Vagina (tissue), 2 donors: ENCODE measurements around the gene EPHA10. TPM values are rescaled to one million over a fixed set of nuclear protein-coding genes. Genes with fewer than 3 reads are reported as not detected.
A peak's percentile ranks its signal among the peaks of the same experiment; 100 is the strongest.

Experiments used
- DNase-seq, 2 donors: peaks; one replicate each; pipeline ENCODE4 v3.0.0-alpha.2; 2017; ENCODE audit errors: extremely low spot score in 2 of 2
- H3K27ac ChIP-seq: fragments of 200-600 bp; sonication (generic); one replicate; pipeline ENCODE4 v1.5.1; 2019
- H3K27me3 ChIP-seq: fragments of 200-600 bp; sonication (generic); one replicate; pipeline ENCODE4 v1.5.1; 2019
- H3K36me3 ChIP-seq, 2 donors: fragments of 200-600 bp; sonication (generic); one replicate each; pipeline ENCODE4 v1.5.1; 2017 to 2019
- H3K4me1 ChIP-seq: fragments of 200-600 bp; sonication (generic); one replicate; pipeline ENCODE4 v1.5.1; 2019
- H3K4me3 ChIP-seq, 2 donors: fragments of 200-600 bp; sonication (generic); 1 replicate in 1 of 2; 2 replicates in 1 of 2; pipeline ENCODE4 v1.5.1; 2016 to 2019
- H3K9me3 ChIP-seq: fragments of 200-600 bp; sonication (generic); one replicate; pipeline ENCODE4 v1.5.1; 2019
- POLR2A ChIP-seq, 2 donors: fragments of 450-650 bp; IDR thresholded peaks; one replicate each; pipeline ENCODE4 v1.6.1; 2017; ENCODE audit warnings: antibody characterized with exemption in 2 of 2, mild to moderate bottlenecking in 2 of 2, moderate library complexity in 2 of 2
- POLR2AphosphoS5 ChIP-seq, 2 donors: sonication (generic); formaldehyde crosslinking; IDR thresholded peaks; one replicate each; pipeline ENCODE4 v1.9.0; 2017; ENCODE audit warnings: antibody characterized with exemption in 2 of 2, mild to moderate bottlenecking in 2 of 2, low read depth in 1 of 2; ENCODE audit not compliant: insufficient read depth in 1 of 2
- intact Hi-C: fragments of 100-400 bp; cut with DNase I; formaldehyde crosslinking; loops from one replicate; pipeline ENCODE4 v1.15.1; 2023
- total RNA-seq: library from RNA; depleted of rRNA; stranded (reverse); fragments of >200 nt; gene quantifications from one replicate; pipeline ENCODE4 v1.2.3, GENCODE V29; 2016
- TF ChIP-seq, protein P1 (sequence below), 3 experiments: fragments of 450-650 bp in 2 of 3; fragments of 200-600 bp in 1 of 3; sonication (generic) in 1 of 3; IDR thresholded peaks; one replicate each; pipeline ENCODE4 v1.5.1; 2017 to 2019; ENCODE audit warnings: antibody characterized with exemption in 3 of 3, mild to moderate bottlenecking in 2 of 3, moderate library complexity in 2 of 3

EPHA10 gene
- total RNA-seq, 1 donor from 2014 or later = 0.25 TPM

DNA sequence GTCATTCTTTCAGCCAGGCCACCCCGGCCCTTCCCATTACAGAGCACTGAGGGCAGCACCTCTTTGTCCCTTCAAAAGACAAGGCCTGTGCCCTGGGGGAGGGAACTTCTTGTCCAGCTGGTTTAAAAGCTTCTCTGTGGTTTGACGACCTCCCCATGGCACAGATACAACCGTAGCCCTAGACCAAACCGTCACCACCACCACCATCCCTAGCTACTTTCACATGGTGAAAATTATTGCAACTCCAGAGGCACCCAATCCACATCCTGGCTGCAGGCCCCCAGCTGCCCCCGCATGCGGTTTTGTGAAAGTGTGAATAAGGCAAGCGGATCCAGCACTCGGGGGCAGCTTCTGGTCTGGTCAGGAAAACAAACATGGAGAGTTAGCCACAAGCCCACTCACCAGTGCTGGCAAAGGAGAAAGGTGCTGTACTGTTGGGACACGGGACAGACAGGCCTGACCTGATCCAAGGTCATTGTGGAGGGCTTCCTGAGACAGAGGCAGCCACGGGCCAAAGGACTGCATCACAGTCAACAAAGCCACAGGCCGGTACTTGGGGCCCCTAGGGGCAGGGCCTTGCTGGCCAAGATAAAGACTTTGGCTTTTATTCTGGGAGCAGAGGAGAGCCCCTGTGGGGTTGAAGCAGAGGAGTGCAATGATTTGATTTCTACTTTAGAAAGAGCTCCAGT lies 41.4 kb downstream of the EPHA10 start:
- H3K27me3 ChIP-seq = no peaks in the 10 kb centered on the region
- intact Hi-C loops = no loop called here
- no peaks in the 10 kb centered on the region for H3K4me1 ChIP-seq
- H3K9me3 ChIP-seq = no peaks in the 10 kb centered on the region
- H3K36me3 ChIP-seq = no peaks in the 10 kb centered on the region
- H3K27ac ChIP-seq = no peak overlapping the region
- H3K4me3 ChIP-seq = no peak overlapping the region
- DNase-seq = no peak
- TF ChIP-seq, protein P1, sequence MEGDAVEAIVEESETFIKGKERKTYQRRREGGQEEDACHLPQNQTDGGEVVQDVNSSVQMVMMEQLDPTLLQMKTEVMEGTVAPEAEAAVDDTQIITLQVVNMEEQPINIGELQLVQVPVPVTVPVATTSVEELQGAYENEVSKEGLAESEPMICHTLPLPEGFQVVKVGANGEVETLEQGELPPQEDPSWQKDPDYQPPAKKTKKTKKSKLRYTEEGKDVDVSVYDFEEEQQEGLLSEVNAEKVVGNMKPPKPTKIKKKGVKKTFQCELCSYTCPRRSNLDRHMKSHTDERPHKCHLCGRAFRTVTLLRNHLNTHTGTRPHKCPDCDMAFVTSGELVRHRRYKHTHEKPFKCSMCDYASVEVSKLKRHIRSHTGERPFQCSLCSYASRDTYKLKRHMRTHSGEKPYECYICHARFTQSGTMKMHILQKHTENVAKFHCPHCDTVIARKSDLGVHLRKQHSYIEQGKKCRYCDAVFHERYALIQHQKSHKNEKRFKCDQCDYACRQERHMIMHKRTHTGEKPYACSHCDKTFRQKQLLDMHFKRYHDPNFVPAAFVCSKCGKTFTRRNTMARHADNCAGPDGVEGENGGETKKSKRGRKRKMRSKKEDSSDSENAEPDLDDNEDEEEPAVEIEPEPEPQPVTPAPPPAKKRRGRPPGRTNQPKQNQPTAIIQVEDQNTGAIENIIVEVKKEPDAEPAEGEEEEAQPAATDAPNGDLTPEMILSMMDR (IDR thresholded peaks at IDR 0.05) = no peak
- TF ChIP-seq POLR2A (IDR thresholded peaks at IDR 0.05) = no peak
- TF ChIP-seq POLR2AphosphoS5 (IDR thresholded peaks at IDR 0.05; ENCODE audit: insufficient read depth in 1 of 2, low read depth in 1 of 2) = no peak

DNA sequence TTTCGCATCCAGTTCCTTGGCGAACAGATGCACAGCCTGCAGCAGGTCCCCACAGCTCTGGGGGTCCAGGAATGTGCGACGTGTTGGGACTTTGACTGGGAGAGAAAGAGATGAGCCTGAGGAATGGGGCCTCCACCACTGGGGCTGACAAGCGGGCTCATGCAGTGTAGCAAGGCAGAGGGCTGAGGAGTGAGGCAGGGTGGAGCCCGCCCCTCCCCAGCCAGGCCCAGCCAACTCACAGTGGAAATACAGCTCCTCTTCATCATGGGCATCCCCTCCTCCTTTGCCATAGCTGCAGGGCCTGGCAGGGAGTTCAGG lies 41.9 kb downstream of the EPHA10 start:
- Histone ChIP-seq H3K27me3 (no peaks in the 10 kb centered on the region), H3K27ac (no peak overlapping the region), H3K36me3 (no peaks in the 10 kb centered on the region), H3K4me3 (no peak overlapping the region), H3K4me1 (no peaks in the 10 kb centered on the region), H3K9me3 (no peaks in the 10 kb centered on the region)
- DNase-seq = no peak
- TF ChIP-seq POLR2AphosphoS5 (IDR thresholded peaks at IDR 0.05; ENCODE audit: insufficient read depth in 1 of 2, low read depth in 1 of 2) (no peak), POLR2A (IDR thresholded peaks at IDR 0.05) (no peak)
- TF ChIP-seq, protein P1 (IDR thresholded peaks at IDR 0.05) = no peak
- intact Hi-C loops = no loop called here

DNA sequence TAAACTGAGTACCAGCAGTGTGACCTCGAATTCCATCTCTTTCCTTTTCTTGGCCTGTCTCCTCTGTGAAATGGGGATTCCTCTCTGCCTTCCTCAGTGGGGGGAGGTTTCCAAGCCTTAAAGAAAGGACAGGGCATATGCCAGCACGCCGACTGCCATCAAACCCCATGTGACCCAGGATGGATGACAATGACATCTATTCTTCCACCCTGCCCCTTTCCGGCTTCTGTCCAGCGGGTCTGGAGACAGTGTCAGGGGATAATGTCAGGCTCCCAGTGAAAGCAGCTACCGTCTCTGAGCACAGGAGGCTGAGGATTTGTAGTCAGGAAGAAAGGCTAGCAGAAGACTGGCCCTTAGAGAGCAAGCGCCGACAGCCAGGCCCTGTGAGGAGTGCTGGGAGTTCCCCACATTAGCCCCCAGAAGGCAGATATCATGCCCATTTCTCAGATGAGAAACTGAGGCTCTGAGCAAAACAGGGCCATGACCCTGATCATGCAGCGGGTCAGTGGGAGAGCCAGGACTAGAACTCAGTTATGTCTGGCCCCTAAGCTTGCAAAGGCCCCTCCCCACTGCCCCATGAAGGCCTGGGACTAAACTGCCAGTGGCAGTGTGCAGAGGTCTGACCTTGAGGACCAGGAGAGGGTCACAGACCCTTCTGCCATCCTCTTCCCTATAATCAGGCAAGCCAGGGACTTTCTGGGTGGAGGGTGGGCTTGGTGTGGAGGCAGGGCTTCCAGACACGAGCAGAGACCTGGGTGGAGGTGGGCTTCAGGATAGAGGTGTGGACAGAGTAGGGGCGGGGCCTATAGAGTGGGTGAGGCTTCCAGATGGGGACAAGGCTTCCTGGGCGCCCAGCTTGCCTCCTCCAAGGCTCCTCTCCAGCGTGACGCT lies 42.5 kb downstream of the EPHA10 start:
- Histone ChIP-seq H3K9me3 (no peaks in the 10 kb centered on the region), H3K27me3 (no peaks in the 10 kb centered on the region), H3K4me1 (no peaks in the 10 kb centered on the region), H3K36me3 (no peaks in the 10 kb centered on the region), H3K27ac (no peak overlapping the region), H3K4me3 (no peak overlapping the region)
- DNase-seq = peak in 1 of 2 donors; percentile 55
- intact Hi-C loops = no loop called here
- TF ChIP-seq POLR2A (IDR thresholded peaks at IDR 0.05) = no peak

DNA sequence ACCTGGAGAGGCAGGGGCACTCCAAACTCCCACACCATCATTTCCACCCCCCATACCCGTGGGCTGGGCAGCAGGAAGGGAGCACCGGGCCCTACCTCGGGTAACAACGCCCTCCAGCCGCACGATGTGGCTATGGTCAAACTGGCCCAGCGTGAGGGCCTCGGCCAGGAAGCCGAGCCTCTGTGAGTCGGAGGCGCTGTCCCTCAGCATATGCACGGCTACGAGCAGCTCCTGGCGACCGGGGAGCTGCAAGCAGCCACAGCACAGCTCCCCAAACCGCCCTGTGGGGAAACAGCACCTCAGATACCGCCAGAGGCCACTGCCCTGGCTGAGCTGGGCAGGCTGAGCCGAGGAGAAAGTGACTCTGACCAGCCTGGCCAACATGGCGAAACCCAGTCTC lies 43.4 kb downstream of the EPHA10 start:
- DNase-seq = no peak
- H3K4me1 ChIP-seq = no peaks in the 10 kb centered on the region
- no peak overlapping the region for H3K27ac ChIP-seq
- no peak overlapping the region for H3K4me3 ChIP-seq
- TF ChIP-seq POLR2AphosphoS5 (IDR thresholded peaks at IDR 0.05; ENCODE audit: insufficient read depth in 1 of 2, low read depth in 1 of 2) (no peak), POLR2A (IDR thresholded peaks at IDR 0.05) (no peak)
- TF ChIP-seq, protein P1 (IDR thresholded peaks at IDR 0.05) = no peak
- H3K27me3 ChIP-seq = no peaks in the 10 kb centered on the region
- intact Hi-C loops = no loop called here
- no peaks in the 10 kb centered on the region for H3K36me3 ChIP-seq
- no peaks in the 10 kb centered on the region for H3K9me3 ChIP-seq

DNA sequence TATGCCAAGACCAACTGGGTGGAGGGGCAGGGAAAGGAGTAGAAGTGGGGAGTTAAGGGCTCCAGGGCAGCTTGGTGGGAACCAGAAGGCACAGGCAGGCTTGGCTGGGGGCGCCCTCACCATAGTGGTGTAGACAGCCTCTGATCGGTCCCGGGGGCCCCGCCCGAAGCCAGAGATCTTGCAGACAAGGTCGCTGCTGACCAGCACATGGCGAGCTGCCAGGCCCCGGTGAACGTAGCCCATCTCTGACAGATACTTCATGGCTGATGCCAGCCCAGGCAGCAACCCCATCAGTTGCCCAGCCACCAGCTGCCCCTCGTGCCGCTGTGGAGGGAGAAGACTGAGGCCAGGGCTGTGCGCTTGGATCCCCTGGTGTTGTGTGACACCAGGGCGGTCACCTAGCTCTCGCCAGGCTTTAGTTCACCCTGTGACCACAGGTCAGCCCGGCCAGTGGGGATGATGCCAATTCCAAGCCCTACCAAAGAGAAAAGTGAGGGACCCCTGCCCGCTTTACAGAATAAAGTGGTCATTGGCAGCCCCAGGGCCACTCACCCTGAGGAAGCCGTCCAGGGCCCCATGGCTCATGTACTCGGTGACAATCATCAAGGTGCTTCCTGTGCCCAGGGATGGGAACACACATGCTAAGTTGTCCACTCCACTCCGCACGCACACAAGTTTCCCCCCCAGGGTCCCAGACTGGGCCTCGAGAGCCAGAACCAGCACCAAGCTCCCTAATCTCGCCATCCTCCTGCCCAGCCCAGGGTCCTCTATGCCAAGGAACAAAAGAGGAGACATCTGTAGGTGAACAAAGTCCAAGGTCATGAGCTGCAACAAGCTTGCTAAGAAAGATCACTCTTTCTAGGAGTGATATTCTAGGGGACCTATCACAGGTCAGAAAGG lies 44.4 kb downstream of the EPHA10 start:
- no peak for TF ChIP-seq POLR2A (IDR thresholded peaks at IDR 0.05)
- no peak for TF ChIP-seq POLR2AphosphoS5 (IDR thresholded peaks at IDR 0.05; ENCODE audit: insufficient read depth in 1 of 2, low read depth in 1 of 2)
- TF ChIP-seq, protein P1 (IDR thresholded peaks at IDR 0.05) = no peak

More for the DNA sequence above, 44.4 kb downstream of the EPHA10 start:
- no peaks in the 10 kb centered on the region for H3K9me3 ChIP-seq
- no peak overlapping the region for H3K27ac ChIP-seq
- H3K4me1 ChIP-seq = no peaks in the 10 kb centered on the region
- no peaks in the 10 kb centered on the region for H3K36me3 ChIP-seq
- intact Hi-C loops = no loop called here
- DNase-seq = no peak
- no peaks in the 10 kb centered on the region for H3K27me3 ChIP-seq
- no peak overlapping the region for H3K4me3 ChIP-seq
